HEK293 (cell line): ENCODE results near the gene CYP2S1.

Experiments used
- BCL6B ChIP-seq: fragments of 450-650 bp; formaldehyde crosslinking; IDR thresholded peaks from 2 replicates; pipeline ENCODE4 v1.5.1; 2017; ENCODE audit warnings: missing biosample characterization, missing genetic modification characterization
- EGR2 ChIP-seq: fragments of 450-650 bp; formaldehyde crosslinking; IDR thresholded peaks from 2 replicates; pipeline ENCODE4 v1.5.1; 2016; ENCODE audit warnings: low read depth, missing biosample characterization, missing genetic modification characterization
- GLI4 ChIP-seq: fragments of 450-650 bp; formaldehyde crosslinking; IDR thresholded peaks from 2 replicates; pipeline ENCODE4 v1.5.1; 2016; ENCODE audit warnings: missing biosample characterization, missing genetic modification characterization
- OSR2 ChIP-seq: fragments of 450-650 bp; formaldehyde crosslinking; IDR thresholded peaks from 2 replicates; pipeline ENCODE4 v1.5.1; 2016; ENCODE audit warnings: missing biosample characterization, missing genetic modification characterization
- OVOL3 ChIP-seq: fragments of 450-650 bp; formaldehyde crosslinking; IDR thresholded peaks from 2 replicates; pipeline ENCODE4 v1.5.1; 2016; ENCODE audit warnings: missing biosample characterization, missing genetic modification characterization
- TRIM28 ChIP-seq: IDR thresholded peaks from 2 replicates; pipeline ENCODE4 v1.6.1; 2011; ENCODE audit warnings: low read length, control low read depth, borderline replicate concordance
- ZBTB1 ChIP-seq: fragments of 450-650 bp; formaldehyde crosslinking; IDR thresholded peaks from 2 replicates; pipeline ENCODE4 v1.5.1; 2016; ENCODE audit warnings: missing biosample characterization, missing genetic modification characterization
- ZBTB7A ChIP-seq: fragments of 450-650 bp; formaldehyde crosslinking; IDR thresholded peaks from 2 replicates; pipeline ENCODE4 v1.5.1; 2016; ENCODE audit warnings: low read depth, missing biosample characterization, missing genetic modification characterization
- ZFP69B ChIP-seq: fragments of 450-650 bp; formaldehyde crosslinking; IDR thresholded peaks from 2 replicates; pipeline ENCODE4 v1.5.1; 2016; ENCODE audit warnings: missing biosample characterization, missing genetic modification characterization
- ZNF169 ChIP-seq: fragments of 450-650 bp; formaldehyde crosslinking; IDR thresholded peaks from 2 replicates; pipeline ENCODE4 v1.5.1; 2016; ENCODE audit warnings: missing biosample characterization, missing genetic modification characterization
- ZNF202 ChIP-seq: fragments of 450-650 bp; formaldehyde crosslinking; IDR thresholded peaks from 2 replicates; pipeline ENCODE4 v1.5.1; 2016; ENCODE audit warnings: missing biosample characterization, missing genetic modification characterization, borderline replicate concordance
- ZNF239 ChIP-seq: fragments of 450-650 bp; formaldehyde crosslinking; IDR thresholded peaks from 2 replicates; pipeline ENCODE4 v1.5.1; 2016; ENCODE audit warnings: missing biosample characterization, missing genetic modification characterization
- ZNF280C ChIP-seq: fragments of 450-650 bp; formaldehyde crosslinking; IDR thresholded peaks from 2 replicates; pipeline ENCODE4 v1.5.1; 2016; ENCODE audit warnings: missing biosample characterization, missing genetic modification characterization
- ZNF280D ChIP-seq: fragments of 450-650 bp; formaldehyde crosslinking; IDR thresholded peaks from 2 replicates; pipeline ENCODE4 v1.5.1; 2016; ENCODE audit warnings: missing biosample characterization, missing genetic modification characterization
- ZNF311 ChIP-seq: fragments of 450-650 bp; formaldehyde crosslinking; IDR thresholded peaks from 2 replicates; pipeline ENCODE4 v1.5.1; 2017; ENCODE audit warnings: missing biosample characterization, missing genetic modification characterization, borderline replicate concordance
- ZNF37A ChIP-seq: fragments of 450-650 bp; IDR thresholded peaks from 2 replicates; pipeline ENCODE4 v1.5.1; 2018; ENCODE audit warnings: missing biosample characterization, missing genetic modification characterization
- ZNF501 ChIP-seq: fragments of 450-650 bp; formaldehyde crosslinking; IDR thresholded peaks from 2 replicates; pipeline ENCODE4 v1.5.1; 2016; ENCODE audit warnings: missing biosample characterization, missing genetic modification characterization
- ZNF514 ChIP-seq: fragments of 450-650 bp; formaldehyde crosslinking; IDR thresholded peaks from 2 replicates; pipeline ENCODE4 v1.5.1; 2016; ENCODE audit warnings: missing biosample characterization, missing genetic modification characterization
- ZNF518A ChIP-seq: fragments of 450-650 bp; formaldehyde crosslinking; conservative IDR thresholded peaks from 2 replicates; pipeline ENCODE4 v1.5.1; 2016; ENCODE audit warnings: low read depth, missing biosample characterization, missing genetic modification characterization
- ZNF529 ChIP-seq: fragments of 450-650 bp; formaldehyde crosslinking; IDR thresholded peaks from 2 replicates; pipeline ENCODE4 v1.5.1; 2017; ENCODE audit warnings: missing genetic modification characterization, missing biosample characterization; ENCODE audit not compliant: insufficient replicate concordance
- ZNF549 ChIP-seq: fragments of 450-650 bp; IDR thresholded peaks from 2 replicates; pipeline ENCODE4 v1.5.1; 2018; ENCODE audit warnings: missing biosample characterization, missing genetic modification characterization, mild to moderate bottlenecking, inconsistent platforms, moderate library complexity
- ZNF664 ChIP-seq: fragments of 450-650 bp; formaldehyde crosslinking; IDR thresholded peaks from 2 replicates; pipeline ENCODE4 v1.5.1; 2016; ENCODE audit warnings: missing biosample characterization, missing genetic modification characterization
- ZNF707 ChIP-seq: fragments of 450-650 bp; formaldehyde crosslinking; IDR thresholded peaks from 2 replicates; pipeline ENCODE4 v1.5.1; 2016; ENCODE audit warnings: missing biosample characterization, missing genetic modification characterization
- ZNF747 ChIP-seq: fragments of 450-650 bp; formaldehyde crosslinking; IDR thresholded peaks from 2 replicates; pipeline ENCODE4 v1.5.1; 2016; ENCODE audit warnings: missing biosample characterization, missing genetic modification characterization
- ZNF76 ChIP-seq: fragments of 450-650 bp; formaldehyde crosslinking; IDR thresholded peaks from 2 replicates; pipeline ENCODE4; 2016; ENCODE audit warnings: low read depth, missing biosample characterization, missing genetic modification characterization, borderline replicate concordance
- ZNF777 ChIP-seq: fragments of 450-650 bp; formaldehyde crosslinking; IDR thresholded peaks from 2 replicates; pipeline ENCODE4 v1.5.1; 2017; ENCODE audit warnings: missing biosample characterization, missing genetic modification characterization, borderline replicate concordance
- ZSCAN4 ChIP-seq: fragments of 450-650 bp; formaldehyde crosslinking; IDR thresholded peaks from 2 replicates; pipeline ENCODE4 v1.5.1; 2017; ENCODE audit warnings: missing biosample characterization, missing genetic modification characterization

CYP2S1 gene

GRCh38 chr19:41192574-41193429, at the start of gene CYP2S1 (continued):
- TF ChIP-seq ZNF280D (tag by site-specific recombination) (no peak), ZNF707 (tag by site-specific recombination) (no peak), EGR2 (no peak), ZBTB1 (tag by site-specific recombination) (no peak), ZNF202 (tag by site-specific recombination) (no peak), ZNF747 (tag by site-specific recombination) (no peak), BCL6B (tag by site-specific recombination) (no peak), GLI4 (tag by site-specific recombination) (no peak), ZNF549 (no peak), ZBTB7A (tag by site-specific recombination) (no peak), ZNF514 (tag by site-specific recombination) (no peak), TRIM28 (no peak), ZNF311 (tag by site-specific recombination) (no peak), OVOL3 (tag by site-specific recombination) (no peak), ZNF37A (tag by site-specific recombination) (no peak), ZNF76 (no peak), ZFP69B (tag by site-specific recombination) (no peak), ZNF501 (no peak), OSR2 (tag by site-specific recombination) (no peak), ZNF664 (tag by site-specific recombination) (no peak), ZNF518A (tag by site-specific recombination) (no peak), ZNF529 (no peak), ZNF239 (no peak), ZNF777 (tag by site-specific recombination) (no peak), ZSCAN4 (tag by site-specific recombination) (no peak), ZNF169 (tag by site-specific recombination) (no peak), ZNF280C (tag by site-specific recombination) (no peak)
